Stimulated activated CD4-positive, alpha-beta T cell treated with anti-CD3 and anti-CD28 coated beads, Interleukin-1b, Interleukin-23, amount 100 ng/mL, for 4 hours (primary cell): ENCODE results near the gene CTAG1B.
"Not testable (repeated sequence)": the region's sequence is repeated elsewhere in the genome, so short reads cannot be mapped to it uniquely, and the experiment has no call there.

Source experiments
- DNase-seq, 2 donors: peaks; one replicate each; pipeline ENCODE4 v3.0.0-alpha.2; 2020; ENCODE audit warnings: low read depth in 2 of 2

Gene CTAG1B

DNA sequence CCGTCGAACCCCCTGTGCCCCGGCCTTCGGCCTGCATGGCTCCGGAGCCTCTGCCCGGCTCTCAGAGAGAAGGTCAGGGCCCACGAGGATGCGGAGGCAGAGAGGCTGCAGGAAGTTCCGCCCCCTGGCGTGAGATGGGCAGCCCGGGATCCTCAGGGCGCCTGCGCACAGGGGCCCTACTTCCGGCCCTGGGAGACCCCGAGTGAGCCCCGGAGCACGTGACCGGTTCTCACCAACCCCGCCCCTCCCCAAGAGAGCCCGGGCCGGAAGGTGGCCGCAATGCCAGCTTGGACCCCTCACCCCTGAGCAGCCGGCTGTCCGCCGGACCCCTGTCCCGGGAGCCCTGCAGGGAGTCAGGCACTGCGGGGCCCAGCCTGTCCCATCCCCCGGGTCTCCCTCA, at the start of gene CTAG1B:
CTAG1B (minus strand) TSS at position 101 of the 400 bp plus-strand sequence; CDS start at position 37, 64 bp downstream.
- not testable (repeated sequence) for DNase-seq

DNA sequence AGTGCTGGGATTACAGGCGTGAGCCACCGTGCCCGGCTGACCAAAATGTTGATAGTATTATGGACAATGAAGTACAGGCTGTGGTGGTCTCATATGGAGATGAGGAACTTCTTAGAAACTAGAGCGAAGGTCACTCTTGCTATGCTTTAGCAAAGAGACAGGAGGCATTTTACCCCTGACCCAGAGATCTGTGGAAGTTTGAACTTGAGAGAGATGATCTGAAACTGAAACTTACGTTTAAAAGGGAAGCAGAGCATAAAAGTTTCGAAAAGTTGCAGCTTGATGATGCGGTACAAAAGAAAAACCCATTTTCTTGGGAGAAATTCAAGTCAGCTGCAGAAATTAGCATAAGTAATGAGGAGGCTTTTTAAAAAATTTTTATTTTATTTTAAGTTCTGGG, 42.8 kb upstream of the CTAG1B start:
- DNase-seq, result no peak

DNA sequence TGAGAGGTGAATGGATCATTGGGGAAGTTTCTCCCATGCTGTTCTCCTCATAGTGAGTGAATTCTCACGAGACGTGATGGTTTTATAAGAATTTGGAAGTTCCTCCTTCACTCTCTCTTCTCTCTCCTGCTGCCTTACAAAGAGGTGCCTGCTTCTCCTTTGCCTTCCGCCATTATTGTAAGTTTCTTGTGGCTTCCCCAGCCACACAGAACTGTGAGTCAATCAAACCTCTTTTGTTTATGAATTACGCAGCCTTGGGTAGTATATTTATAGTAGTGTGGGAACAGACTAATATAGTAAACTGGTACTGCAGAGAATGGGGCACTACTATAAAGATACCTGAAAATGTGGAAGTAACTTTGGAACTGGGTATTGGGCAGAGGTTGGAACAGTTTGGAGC, 42.1 kb upstream of the CTAG1B start:
- no peak for DNase-seq

DNA sequence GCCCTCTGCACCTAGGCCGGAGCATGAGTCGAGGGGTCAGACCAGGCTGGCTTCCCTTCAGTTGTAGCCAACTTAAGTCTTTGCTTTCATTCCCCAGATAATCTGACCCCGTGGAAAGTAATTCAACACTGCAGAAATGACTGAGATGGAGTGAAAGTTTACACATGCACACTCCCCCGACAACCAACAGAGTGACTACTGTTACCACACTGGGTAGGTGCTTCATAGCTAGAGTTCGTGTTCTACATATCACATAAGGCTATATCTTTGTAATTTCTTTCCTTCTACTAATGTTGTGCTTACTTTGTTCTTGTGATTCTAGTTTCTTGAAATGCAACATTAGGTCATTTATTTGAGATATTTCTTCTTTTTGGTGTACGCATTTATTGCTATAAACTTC, 41.5 kb upstream of the CTAG1B start:
- no peak for DNase-seq

DNA sequence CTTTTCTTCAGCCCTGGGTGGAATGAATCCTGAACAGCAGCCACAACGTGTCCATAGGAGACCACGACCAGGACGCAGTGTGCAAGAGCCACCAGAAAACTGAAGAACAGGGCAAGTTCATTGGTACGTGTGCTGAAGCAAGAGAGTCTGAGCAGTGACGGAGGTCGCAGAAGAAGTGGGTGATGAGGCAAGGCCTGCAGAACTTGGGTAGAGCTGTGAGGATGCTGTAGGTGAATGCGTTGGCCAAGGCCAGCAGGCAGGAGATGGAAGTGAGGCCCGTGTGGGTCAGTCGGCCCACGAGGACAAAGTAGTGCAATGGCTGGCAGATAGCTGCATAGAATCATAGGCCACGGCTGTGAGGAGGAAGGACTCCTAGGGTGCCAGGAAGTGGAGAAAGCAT, 39.9 kb upstream of the CTAG1B start:
- no peak for DNase-seq

DNA sequence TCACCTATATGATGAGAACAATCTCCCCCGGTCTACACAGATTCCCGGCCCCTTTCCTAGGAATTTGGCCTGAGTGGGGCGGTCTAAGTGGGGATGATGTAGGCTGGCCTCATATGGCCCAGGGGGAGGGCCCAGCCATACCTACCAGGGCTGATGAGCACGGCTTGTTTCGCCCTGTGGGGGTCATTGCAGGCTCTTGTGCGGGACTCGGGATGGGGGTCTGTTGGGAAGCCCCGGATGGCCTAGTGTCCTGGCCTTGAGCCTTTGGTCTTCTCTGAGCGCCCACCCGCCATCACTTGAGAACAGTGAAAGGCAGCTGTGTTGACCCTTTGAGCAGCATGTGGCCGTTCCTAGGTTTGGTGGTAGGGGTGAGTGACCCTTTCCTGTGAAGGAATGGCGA, 39.1 kb upstream of the CTAG1B start:
- no peak for DNase-seq

DNA sequence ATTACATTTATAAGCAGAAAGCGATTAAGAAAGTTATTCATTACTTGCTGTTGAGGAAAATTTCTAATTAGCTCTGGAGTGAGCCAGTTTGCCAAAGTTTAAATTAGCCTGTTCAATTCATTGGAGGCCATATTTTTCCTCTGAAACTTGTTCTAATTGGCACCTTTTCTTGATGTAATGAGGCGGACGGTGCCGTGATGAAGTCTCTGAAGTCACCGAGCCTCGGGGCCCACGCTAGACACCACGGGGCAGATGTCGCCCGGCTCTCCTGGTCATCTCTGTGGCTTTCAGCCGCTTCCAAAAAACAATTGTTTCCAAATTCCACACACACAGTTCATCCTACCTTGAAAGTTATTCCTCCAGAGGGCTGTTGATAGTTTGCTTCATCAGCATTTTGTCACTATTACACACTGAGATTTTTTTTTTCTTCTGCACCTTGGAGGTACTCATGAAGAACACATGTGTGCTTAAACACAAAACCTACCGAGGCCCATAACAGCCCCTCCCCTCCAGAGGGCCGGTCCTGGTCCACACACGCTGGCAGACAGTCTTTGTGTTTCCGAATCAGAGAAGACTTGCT, 38.2 kb upstream of the CTAG1B start:
- DNase-seq, result no peak

DNA sequence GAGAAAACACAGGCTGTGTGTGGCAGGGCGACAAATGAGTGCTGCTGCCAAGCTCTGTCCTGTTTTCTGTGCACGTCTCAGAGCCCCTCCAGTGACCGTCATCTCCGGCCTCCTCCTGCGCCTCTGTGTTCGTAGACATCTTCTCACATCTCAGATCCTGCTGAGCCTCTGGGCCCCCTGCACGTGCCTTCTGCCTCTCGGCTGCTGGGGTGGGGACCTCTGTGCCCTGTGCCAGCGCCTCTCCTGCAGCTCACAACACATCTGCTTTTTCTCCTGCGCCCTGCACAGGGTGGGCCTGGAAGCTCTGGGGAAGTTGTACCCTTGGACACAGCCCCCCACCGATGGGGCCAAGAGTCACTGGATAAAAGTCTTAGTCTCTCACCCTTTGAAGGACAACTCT, 36.7 kb upstream of the CTAG1B start:
- no peak for DNase-seq

DNA sequence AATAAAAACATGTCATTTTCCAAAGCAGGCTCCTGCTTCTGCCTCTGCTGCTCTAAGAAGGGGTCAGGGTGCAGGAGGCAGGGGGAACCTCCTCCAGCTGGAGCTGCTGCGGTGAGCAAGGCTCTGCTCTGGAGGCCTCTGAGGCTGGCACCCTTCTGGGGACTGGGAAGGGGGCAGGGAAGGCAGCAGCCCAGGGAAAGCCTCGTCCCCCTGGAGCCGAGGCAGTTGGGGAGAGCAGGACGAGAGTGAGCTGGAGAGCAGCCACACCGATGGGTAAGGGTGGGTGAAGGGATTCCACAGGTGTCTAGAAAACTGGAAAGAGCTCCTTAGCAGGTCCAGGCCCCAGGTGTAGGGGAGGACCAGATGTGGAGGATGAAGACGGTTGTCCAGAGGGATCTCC, 36.3 kb upstream of the CTAG1B start:
- no peak for DNase-seq

DNA sequence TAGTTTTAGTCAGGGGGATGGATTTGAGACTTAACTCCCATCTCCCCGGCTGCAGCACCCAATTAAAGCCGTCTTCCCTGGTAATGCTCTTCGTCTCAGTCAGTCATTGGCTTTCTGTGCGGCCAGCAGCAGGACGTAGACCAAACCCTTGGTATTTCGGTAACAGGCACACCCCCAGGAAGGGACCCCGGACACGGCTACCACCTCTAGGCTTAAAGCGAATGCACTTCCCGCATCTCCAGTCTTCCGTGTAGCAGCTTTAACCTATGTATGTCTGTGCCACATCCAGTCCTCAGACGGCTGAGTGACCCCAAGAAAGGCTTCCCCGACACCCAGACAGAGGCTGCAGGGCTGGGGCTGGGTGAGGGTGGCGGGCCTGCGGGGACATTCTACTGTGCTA, 35.8 kb upstream of the CTAG1B start:
- DNase-seq, result no peak

DNA sequence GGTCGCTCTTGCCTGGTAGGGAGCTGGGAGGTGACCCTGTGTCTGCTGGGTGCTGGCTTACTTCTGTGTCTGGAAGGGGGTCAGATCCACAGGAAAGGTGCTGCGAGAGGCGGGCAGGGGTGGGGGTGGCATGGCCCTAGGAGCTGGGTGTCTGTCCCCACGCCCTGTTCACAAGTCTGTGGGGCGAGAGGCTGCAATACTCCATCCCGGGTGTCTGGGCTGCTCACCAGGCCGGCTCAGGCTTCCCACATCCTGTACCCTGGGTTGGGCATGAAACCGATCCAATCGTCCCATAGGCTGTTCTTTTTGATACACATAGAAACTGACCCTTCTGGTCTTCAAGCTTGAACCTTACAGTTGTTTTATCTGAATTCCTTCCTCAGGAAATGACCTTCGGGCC, 35.3 kb upstream of the CTAG1B start:
- no peak for DNase-seq

DNA sequence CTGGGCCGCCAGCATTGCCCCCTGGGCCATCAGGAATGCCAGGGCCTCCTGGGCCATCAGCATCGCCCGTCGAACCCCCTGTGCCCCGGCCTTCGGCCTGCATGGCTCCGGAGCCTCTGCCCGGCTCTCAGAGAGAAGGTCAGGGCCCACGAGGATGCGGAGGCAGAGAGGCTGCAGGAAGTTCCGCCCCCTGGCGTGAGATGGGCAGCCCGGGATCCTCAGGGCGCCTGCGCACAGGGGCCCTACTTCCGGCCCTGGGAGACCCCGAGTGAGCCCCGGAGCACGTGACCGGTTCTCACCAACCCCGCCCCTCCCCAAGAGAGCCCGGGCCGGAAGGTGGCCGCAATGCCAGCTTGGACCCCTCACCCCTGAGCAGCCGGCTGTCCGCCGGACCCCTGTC, 34.3 kb upstream of the CTAG1B start, which contains the start of gene CTAG2:
CTAG2 (minus strand) TSS at position 167 of the 400 bp plus-strand sequence; CDS start at position 103, 64 bp downstream.
- DNase-seq, result not testable (repeated sequence)

DNA sequence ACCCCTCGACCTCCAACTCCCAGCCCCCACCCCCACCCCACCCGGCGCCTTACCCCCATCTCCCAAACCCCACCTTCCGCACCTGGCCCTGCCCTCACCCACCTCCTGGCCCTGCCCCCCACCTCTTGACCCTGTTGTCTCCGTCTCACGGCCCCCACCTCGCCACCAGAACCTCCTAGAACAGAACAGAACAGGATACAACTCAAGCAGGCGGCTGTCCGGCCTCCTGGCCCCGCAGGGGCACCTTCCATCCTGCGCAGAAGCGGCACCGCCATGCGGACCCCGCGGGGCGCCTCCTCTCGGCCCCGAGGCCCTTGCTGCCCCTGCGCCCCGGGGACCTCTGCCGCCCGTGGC, 33.9 kb upstream of the CTAG1B start:
- DNase-seq, result no peak

DNA sequence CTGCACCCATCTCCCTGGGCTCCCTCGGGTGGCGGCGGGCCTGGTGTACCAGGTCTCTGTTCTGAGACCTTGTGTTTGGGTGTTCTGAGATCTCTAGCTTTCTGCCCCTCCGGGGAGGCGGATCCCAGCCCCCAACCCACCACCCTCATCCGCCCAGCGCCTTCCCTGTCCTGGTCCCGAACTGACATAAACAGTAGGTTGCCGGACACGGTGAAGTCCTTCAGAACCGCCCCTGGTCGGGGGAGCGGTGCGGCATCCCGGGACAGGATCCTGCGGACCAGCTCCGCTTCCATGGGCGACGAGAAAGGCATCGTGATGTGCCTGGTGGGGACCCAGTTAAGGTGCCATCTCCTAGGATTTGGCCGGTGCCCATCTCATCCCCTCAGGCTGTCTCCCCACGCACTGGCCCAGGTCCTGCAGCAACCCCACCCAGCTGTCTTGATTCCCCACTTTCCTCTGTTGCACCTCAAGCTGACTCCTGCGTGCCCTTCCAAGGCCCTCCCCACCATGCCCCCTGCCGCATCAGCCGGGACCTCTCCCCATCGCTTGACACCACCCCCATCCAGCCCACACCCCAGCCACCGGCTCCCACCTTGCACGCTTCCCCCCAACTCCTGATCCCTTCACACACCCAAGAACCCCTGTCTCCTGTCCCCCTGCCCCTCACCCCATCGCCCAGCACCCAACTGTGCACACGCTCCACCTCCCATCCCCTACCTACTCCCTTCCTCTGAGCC, 33.4 kb upstream of the CTAG1B start:
- DNase-seq, result no peak

DNA sequence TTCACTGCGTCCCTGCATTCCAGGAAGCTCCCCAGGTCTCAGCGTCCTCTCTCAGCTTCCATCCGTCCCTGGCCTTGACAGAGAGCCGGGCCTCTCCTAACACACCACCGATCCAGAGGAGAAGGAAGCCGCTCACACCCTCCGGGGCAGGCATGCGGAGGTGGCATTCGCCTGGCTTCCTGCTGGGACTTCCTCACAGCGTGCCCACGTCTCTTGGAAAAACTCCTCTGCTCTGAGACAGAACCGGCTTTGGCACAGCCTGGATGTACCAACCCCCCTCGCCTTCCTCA, 31.1 kb upstream of the CTAG1B start:
- DNase-seq, result no peak

DNA sequence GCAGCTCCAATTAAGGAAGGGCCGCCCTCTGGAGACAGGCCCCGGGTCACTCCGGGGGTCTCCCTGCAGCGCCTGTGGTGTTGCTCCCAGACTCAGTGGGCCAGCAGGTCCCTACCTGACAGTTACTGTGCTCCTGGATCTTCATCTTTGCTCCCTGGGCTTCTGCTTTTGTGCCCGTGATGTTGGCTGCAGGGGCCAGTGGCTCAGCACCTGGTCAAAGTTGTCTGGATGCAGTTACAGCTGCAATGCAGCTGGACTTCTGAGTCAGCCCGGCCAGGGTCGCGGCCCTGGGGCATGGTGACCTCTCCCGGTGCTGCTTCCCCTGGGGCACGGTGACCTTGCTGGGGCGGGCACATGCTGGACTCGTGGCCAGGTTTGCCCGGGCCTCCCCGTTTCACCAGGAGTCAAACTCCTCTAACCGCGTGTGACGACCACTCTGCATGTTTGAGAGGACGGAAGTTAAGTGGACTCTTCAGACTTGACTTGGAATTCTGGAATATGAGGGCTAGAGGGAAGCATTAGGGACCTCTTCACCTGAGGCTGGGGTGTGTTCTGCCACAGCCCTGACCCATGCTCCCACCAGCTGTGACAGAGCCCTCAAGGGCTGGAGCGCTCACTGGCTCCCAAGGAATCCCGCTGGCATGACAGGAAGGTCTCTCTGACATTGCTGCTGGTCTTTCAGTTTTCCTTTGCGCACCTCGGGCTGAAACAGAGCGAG, 30.6 kb upstream of the CTAG1B start:
- DNase-seq, result no peak

DNA sequence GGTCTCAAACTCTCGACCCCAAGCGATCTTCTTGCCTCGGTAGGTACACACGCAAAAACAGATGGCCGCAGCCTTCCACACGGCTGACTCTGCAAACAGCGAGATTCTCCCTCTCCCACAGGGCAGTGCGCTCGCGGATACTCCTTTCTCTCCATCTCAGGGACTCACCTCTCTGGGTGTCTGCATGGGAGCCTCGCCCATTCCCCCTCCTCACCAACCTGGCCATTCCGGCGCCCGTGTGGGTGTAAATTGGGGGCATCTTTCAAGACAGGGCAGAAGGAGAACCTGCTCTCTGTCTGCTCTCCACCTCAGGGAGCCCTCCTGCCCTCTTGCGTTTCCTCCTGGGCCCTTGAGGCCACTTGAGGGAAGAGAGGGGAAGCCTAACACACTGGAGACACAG, 29.8 kb upstream of the CTAG1B start:
- no peak for DNase-seq

DNA sequence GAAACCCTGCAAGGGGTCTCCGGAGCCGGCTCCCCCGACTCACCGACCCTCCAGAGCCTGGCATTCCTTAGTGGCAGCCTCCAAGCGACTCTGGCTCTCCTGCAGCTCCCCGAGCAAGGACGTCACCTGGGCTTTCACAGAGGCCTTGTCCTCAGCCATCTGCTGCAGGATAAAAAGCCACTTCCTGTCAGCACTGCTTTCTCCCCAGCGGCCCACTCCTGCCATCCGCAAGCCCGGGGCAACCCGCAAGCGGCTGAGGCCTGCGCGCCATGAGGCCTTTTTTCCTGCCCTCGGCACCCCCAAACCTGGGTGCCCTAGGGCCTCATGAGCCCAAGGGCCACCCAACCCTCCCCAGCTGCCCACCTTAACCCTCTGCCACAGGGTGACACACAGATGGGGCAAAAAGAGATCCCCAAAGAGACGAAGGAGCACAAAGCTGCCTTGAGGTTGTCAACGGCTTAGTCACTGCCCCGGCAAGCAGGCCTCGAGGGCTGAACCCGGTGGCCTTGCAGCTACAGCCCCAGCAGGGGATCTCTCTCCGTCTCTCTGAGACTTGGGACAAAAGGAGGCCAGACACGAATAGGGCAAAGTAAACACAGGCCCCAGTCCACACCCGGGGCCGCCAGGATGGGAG, 26.8 kb upstream of the CTAG1B start:
- DNase-seq, result not testable (repeated sequence)

DNA sequence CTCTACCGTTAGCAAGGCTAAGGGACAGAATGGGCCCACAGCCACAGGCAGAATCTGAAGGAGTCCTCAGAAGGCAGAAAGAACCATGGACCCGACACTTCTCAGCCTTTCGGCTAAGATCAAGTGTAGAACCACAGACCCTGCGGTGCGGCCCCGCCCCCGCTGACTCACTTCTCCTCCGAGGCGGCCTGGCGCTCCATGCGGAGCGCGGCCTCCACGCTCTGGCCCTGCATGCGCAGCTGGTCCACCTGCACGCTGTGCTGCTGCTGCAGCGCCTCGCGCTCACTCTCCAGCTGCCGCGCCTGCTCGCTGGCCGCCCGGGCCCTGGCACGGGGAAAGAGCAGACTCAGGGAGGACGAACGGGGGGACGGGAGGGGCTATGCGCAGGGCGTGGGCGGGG, 24.6 kb upstream of the CTAG1B start:
- not testable (repeated sequence) for DNase-seq

DNA sequence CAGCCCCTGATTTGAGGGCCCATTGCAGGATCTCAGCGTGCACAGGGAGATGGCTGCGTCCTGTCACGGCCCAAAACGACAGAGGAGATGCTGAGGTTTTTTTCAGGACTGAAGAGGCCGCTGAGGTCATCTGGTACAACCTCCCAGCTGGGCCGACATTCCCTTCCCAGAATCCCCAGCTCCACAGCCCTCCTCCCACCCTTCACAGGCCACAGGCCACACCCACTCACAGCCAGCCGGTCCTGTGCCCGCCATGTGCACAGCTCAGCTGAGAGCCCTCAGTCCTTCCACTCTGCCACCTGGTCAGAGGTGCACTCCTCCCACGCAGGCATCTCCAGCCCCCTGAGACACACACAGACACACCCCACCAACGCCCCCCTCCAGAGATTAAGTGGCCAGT, 22.7 kb upstream of the CTAG1B start:
- not testable (repeated sequence) for DNase-seq

DNA sequence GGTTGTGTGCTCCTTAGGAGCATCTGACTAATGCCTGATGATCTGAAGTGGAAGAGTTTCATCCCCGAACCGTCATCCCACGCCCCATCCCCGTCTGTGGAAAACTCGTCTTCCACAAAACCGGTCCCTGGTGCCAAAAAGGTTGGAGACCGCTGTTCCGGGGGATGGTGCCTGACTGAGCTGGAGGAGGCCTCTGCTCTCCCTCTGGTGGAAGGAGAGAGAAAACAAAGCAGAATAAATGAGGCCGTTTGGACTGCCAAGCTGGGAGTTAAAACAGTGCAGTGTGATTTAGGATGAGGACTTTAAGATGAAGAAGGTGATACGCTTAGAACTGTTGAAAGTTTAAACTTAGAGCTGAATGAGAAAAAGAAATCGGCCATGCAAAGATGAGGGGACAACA, 14.6 kb upstream of the CTAG1B start:
- DNase-seq, result not testable (repeated sequence)

DNA sequence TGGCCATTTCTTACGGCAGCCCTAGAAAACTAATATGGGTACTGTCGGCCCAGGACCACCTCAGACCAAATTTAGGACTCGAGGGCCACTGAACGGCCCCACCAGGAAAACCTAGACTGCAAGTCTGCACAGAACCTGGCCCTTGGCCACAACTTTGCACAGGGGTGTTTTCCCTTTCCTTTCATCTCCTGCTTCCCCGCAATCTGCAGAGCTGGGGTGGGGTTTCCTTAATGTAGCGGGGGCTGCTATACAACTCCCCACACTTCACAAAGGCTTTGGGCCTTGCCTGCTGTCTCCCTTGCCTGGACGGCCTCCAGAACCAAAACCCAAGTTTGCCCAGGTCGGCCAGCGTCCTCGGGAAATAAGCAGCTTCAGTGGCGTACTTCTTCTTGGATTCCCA, 11.9 kb upstream of the CTAG1B start:
- not testable (repeated sequence) for DNase-seq

DNA sequence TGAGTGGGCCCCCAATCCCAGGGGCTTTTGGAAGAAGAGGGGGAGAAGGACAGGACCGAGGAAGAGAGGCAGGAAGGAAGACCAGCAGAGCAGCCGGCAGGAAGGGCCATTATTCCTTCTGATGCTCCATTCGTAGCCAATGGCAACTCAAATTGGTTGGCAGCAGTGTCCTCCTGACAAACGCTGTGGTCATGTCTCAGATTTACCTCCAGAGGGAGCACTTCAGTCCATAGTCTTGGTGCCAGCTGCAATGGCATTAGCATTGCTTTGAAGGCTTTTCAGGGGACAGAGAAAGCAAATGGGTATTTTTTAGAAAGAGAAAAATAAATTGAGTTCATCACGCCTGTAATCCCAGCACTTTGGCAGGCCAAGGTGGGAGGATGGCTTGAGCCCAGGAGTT, 9.9 kb upstream of the CTAG1B start:
- DNase-seq, result not testable (repeated sequence)
